Neural cell (in vitro differentiated cells): ENCODE data around the gene DTHD1. TPM values are rescaled to one million over a fixed set of nuclear protein-coding genes. Genes with fewer than 3 reads are reported as not detected.

ENCODE experiments used
- H2AFZ ChIP-seq: fragments of 200-600, 300-800 bp; sonication (generic), shearing (Covaris generic); 2 replicates; pipeline ENCODE4 v1.6.0; 2014; ENCODE audit warnings: low read depth, mild to moderate bottlenecking, antibody characterized with exemption, low read length, moderate library complexity
- H3F3A ChIP-seq: fragments of 200-600 bp; shearing (Covaris generic); 2 replicates; pipeline ENCODE4 v1.6.1; 2016; ENCODE audit warnings: mild to moderate bottlenecking, moderate library complexity, mixed read lengths, antibody characterized with exemption, low read length; ENCODE audit not compliant: insufficient read depth, poor library complexity, severe bottlenecking
- H3K27ac ChIP-seq: fragments of 200-600, 300-800 bp; sonication (generic), shearing (Covaris generic); 2 replicates; pipeline ENCODE4 v1.5.1; 2014; ENCODE audit warnings: mild to moderate bottlenecking, low read length, moderate library complexity
- H3K27me3 ChIP-seq: fragments of 300-800, 200-600 bp; sonication (generic), shearing (Covaris generic); 2 replicates; pipeline ENCODE4 v1.6.0; 2014; ENCODE audit warnings: mild to moderate bottlenecking, low read depth, low read length, moderate library complexity; ENCODE audit not compliant: insufficient read depth
- H3K36me3 ChIP-seq: fragments of 300-800, 200-600 bp; sonication (generic), shearing (Covaris generic); 2 replicates; pipeline ENCODE4 v1.5.1; 2014; ENCODE audit warnings: mild to moderate bottlenecking, antibody characterized with exemption, low read length, moderate library complexity; ENCODE audit not compliant: insufficient read depth
- H3K4me2 ChIP-seq: fragments of 300-800, 200-600 bp; sonication (generic), shearing (Covaris generic); 2 replicates; pipeline ENCODE4 v1.6.0; 2014; ENCODE audit warnings: mild to moderate bottlenecking, low read length
- H3K4me3 ChIP-seq: fragments of 300-800, 200-600 bp; sonication (generic), shearing (Covaris generic); 2 replicates; pipeline ENCODE4 v1.5.1; 2014; ENCODE audit warnings: mild to moderate bottlenecking, low read length, moderate library complexity
- H3K79me2 ChIP-seq: fragments of 200-600 bp; shearing (Covaris generic); replicated peaks from 2 replicates; pipeline ENCODE4 v1.6.0; 2014; ENCODE audit warnings: mild to moderate bottlenecking, low read length, moderate library complexity; ENCODE audit not compliant: insufficient read depth
- H3K9ac ChIP-seq: fragments of 300-800, 200-600 bp; sonication (generic), shearing (Covaris generic); 2 replicates; pipeline ENCODE4 v1.6.1; 2016; ENCODE audit warnings: mild to moderate bottlenecking, low read length, mixed read lengths
- H3K9me2 ChIP-seq: fragments of 200-600 bp; shearing (Covaris generic); 2 replicates; pipeline ENCODE4 v1.6.1; 2016; ENCODE audit warnings: mild to moderate bottlenecking, low read length, mixed read lengths; ENCODE audit not compliant: insufficient read depth
- H3K9me3 ChIP-seq: fragments of 200-600, 300-800 bp; sonication (generic), shearing (Covaris generic); 2 replicates; pipeline ENCODE4 v1.6.1; 2016; ENCODE audit warnings: mild to moderate bottlenecking, mixed run types, low read length, moderate library complexity, mixed read lengths
- H4K20me1 ChIP-seq: fragments of 200-600 bp; shearing (Covaris generic); 2 replicates; pipeline ENCODE4 v1.6.1; 2016; ENCODE audit warnings: mild to moderate bottlenecking, mixed run types; ENCODE audit not compliant: insufficient read depth
- CTCF ChIP-seq: fragments of 450-650 bp; IDR thresholded peaks from 2 replicates; pipeline ENCODE4 v1.5.1; 2014; ENCODE audit warnings: antibody characterized with exemption, mild to moderate bottlenecking, moderate library complexity; ENCODE audit not compliant: poor library complexity, severe bottlenecking
- EP300 ChIP-seq: fragments of 450-650 bp; conservative IDR thresholded peaks from 2 replicates; pipeline ENCODE4 v1.6.1; 2014; ENCODE audit warnings: antibody characterized with exemption, mild to moderate bottlenecking, moderate library complexity; ENCODE audit not compliant: poor library complexity, severe bottlenecking
- EZH2 ChIP-seq: fragments of 200-600, 300-800 bp; shearing (Covaris generic), sonication (generic); IDR thresholded peaks from 2 replicates; pipeline ENCODE4 v1.6.1; 2014; ENCODE audit warnings: antibody characterized with exemption, low read length, borderline replicate concordance, mild to moderate bottlenecking; ENCODE audit not compliant: insufficient read depth, poor library complexity, severe bottlenecking
- MXI1 ChIP-seq: fragments of 450-650 bp; conservative IDR thresholded peaks from 2 replicates; pipeline ENCODE4 v1.6.1; 2014; ENCODE audit warnings: antibody characterized with exemption, mild to moderate bottlenecking; ENCODE audit not compliant: poor library complexity, severe bottlenecking
- POLR2AphosphoS5 ChIP-seq: IDR thresholded peaks from 2 replicates; pipeline ENCODE4 v1.6.1; 2012
- RAD21 ChIP-seq: fragments of 450-650 bp; conservative IDR thresholded peaks from 2 replicates; pipeline ENCODE4 v1.6.1; 2014; ENCODE audit warnings: antibody characterized with exemption, mild to moderate bottlenecking, moderate library complexity
- REST ChIP-seq: IDR thresholded peaks from 2 replicates; pipeline ENCODE4 v1.6.1; 2012; ENCODE audit warnings: borderline replicate concordance
- SMC3 ChIP-seq: fragments of 450-650 bp; conservative IDR thresholded peaks from 2 replicates; pipeline ENCODE4 v1.6.1; 2014; ENCODE audit warnings: antibody characterized with exemption, mild to moderate bottlenecking, moderate library complexity; ENCODE audit not compliant: poor library complexity
- TAF1 ChIP-seq: IDR thresholded peaks from 2 replicates; pipeline ENCODE4 v1.6.1; 2012; ENCODE audit warnings: low read depth
- polyA plus RNA-seq: library from polyadenylated mRNA; depleted of rRNA; stranded (reverse); fragments of >200 nt; gene quantifications from 2 replicates; pipeline ENCODE4 v1.2.3, GENCODE V29; 2014

The DTHD1 gene
- polyA plus RNA-seq, 1 donor from 2014 or later: not detected

GRCh38 chr4:36324808-36325207 is 43.4 kb downstream of the DTHD1 start:
- H3K4me2 ChIP-seq: no peak overlapping the region

DNA sequence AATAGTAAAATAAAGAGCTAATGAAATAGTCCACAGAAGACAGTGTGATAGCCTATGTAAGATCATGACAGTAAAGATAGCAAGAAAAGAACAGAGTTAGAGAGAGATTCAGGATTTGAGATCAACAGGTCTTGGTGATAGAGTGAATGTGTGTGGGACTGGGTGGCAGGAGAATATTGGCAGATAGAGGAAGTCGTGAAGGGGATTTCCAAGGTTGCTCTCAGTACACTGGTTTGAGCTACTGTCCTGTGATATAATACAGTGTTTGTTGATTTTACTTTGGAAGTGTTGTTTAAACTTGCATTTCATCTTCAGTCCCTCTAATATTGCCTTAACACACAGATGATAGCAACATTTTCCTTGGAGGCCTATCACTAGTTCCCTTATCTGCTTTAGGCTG is 44.1 kb downstream of the DTHD1 start:
- Histone ChIP-seq H3K9ac (no peak overlapping the region), H3K79me2 (no peaks in the 10 kb centered on the region), H3K9me3 (no peaks in the 10 kb centered on the region), H3F3A (no peaks in the 10 kb centered on the region), H3K36me3 (no peaks in the 10 kb centered on the region), H3K27me3 (no peaks in the 10 kb centered on the region), H3K9me2 (no peaks in the 10 kb centered on the region), H3K27ac (no peak overlapping the region), H4K20me1 (no peaks in the 10 kb centered on the region), H3K4me2 (no peak overlapping the region), H3K4me3 (no peak overlapping the region), H2AFZ (no peak overlapping the region)
- TF ChIP-seq REST (no peak), POLR2AphosphoS5 (no peak), MXI1 (no peak), SMC3 (no peak), EZH2 (no peak), CTCF (no peak)

More at GRCh38 chr4:36324808-36325207, 43.4 kb downstream of the DTHD1 start:
- H3K27me3 ChIP-seq: no peaks in the 10 kb centered on the region
- no peaks in the 10 kb centered on the region for H3K9me3 ChIP-seq
- no peaks in the 10 kb centered on the region for H3K9me2 ChIP-seq
- H2AFZ ChIP-seq: no peak overlapping the region
- H3K36me3 ChIP-seq: no peaks in the 10 kb centered on the region
- no peaks in the 10 kb centered on the region for H4K20me1 ChIP-seq
- no peaks in the 10 kb centered on the region for H3K79me2 ChIP-seq
- no peak overlapping the region for H3K9ac ChIP-seq
- no peak for TF ChIP-seq REST
- TF ChIP-seq RAD21: no peak
- TF ChIP-seq MXI1: no peak
- TF ChIP-seq CTCF: no peak
- TF ChIP-seq SMC3: no peak
- no peak for TF ChIP-seq EZH2
- no peak for TF ChIP-seq POLR2AphosphoS5
- no peak for TF ChIP-seq TAF1
- no peak for TF ChIP-seq EP300
- H3F3A ChIP-seq: no peaks in the 10 kb centered on the region
- no peak overlapping the region for H3K27ac ChIP-seq
- H3K4me3 ChIP-seq: no peak overlapping the region
